DOHH2 (cell line): ENCODE results near the gene RGS9.
"Not testable (repeated sequence)": the region's sequence is repeated elsewhere in the genome, so short reads cannot be mapped to it uniquely, and the experiment has no call there.

Experiments used
- H3F3A ChIP-seq: fragments of 200-600 bp; sonication (generic), shearing (Covaris generic); 2 replicates; pipeline ENCODE4 v1.6.0; 2016; ENCODE audit warnings: antibody characterized with exemption, mild to moderate bottlenecking; ENCODE audit not compliant: control insufficient read depth, insufficient read depth
- H3K27ac ChIP-seq: fragments of 200-600 bp; sonication (generic); 2 replicates; pipeline ENCODE4 v1.5.1; 2014; ENCODE audit warnings: low read depth, mild to moderate bottlenecking, low read length, moderate library complexity
- H3K27me3 ChIP-seq: fragments of 200-600 bp; sonication (generic); 2 replicates; pipeline ENCODE4 v1.6.1; 2014; ENCODE audit warnings: mild to moderate bottlenecking, low read length, mixed read lengths; ENCODE audit not compliant: control insufficient read depth
- H3K36me3 ChIP-seq: fragments of 200-600 bp; sonication (generic); 2 replicates; pipeline ENCODE4 v1.6.1; 2014; ENCODE audit warnings: mild to moderate bottlenecking, low read length, moderate library complexity, mixed read lengths; ENCODE audit not compliant: control insufficient read depth
- H3K4me1 ChIP-seq: fragments of 200-600 bp; sonication (generic); 2 replicates; pipeline ENCODE4 v1.6.1; 2014; ENCODE audit warnings: mild to moderate bottlenecking, low read length, mixed read lengths; ENCODE audit not compliant: control insufficient read depth
- H3K4me2 ChIP-seq: fragments of 200-600 bp; sonication (generic); 2 replicates; pipeline ENCODE4 v1.6.0; 2014; ENCODE audit warnings: mild to moderate bottlenecking, low read length, moderate library complexity
- H3K4me3 ChIP-seq: fragments of 200-600 bp; sonication (generic); 2 replicates; pipeline ENCODE4 v1.5.1; 2014; ENCODE audit warnings: mild to moderate bottlenecking, low read length, mixed read lengths
- H3K79me2 ChIP-seq: fragments of 200-600 bp; sonication (generic); 2 replicates; pipeline ENCODE4 v1.6.1; 2014; ENCODE audit warnings: mild to moderate bottlenecking, low read length, mixed read lengths; ENCODE audit not compliant: control insufficient read depth
- H3K9me2 ChIP-seq: fragments of 200-600 bp; sonication (generic); replicated peaks from 2 replicates; pipeline ENCODE4 v1.6.1; 2014; ENCODE audit warnings: mild to moderate bottlenecking, low read length, mixed read lengths; ENCODE audit not compliant: control insufficient read depth
- H3K9me3 ChIP-seq: fragments of 200-600 bp; sonication (generic); 2 replicates; pipeline ENCODE4 v1.6.1; 2014; ENCODE audit warnings: antibody characterized with exemption, low read length, mixed read lengths; ENCODE audit not compliant: control insufficient read depth, insufficient read depth
- H4K20me1 ChIP-seq: fragments of 200-600 bp; sonication (generic); 2 replicates; pipeline ENCODE4 v1.6.0; 2014; ENCODE audit warnings: low read depth, mild to moderate bottlenecking, antibody characterized with exemption, low read length, moderate library complexity; ENCODE audit not compliant: control insufficient read depth, insufficient read depth
- EZH2phosphoT487 ChIP-seq: fragments of 200-600 bp; sonication (generic); IDR thresholded peaks from 2 replicates; pipeline ENCODE4 v1.6.1; 2017; ENCODE audit warnings: borderline replicate concordance, mild to moderate bottlenecking, antibody characterized with exemption, low read length, moderate library complexity, mixed read lengths
- TF ChIP-seq, protein P1 (sequence below): fragments of 200-600 bp; sonication (generic); IDR thresholded peaks from one replicate; pipeline ENCODE4 v1.5.1; 2014; ENCODE audit warnings: antibody characterized with exemption, mild to moderate bottlenecking, low read depth, low read length; ENCODE audit not compliant: poor library complexity, severe bottlenecking

Gene RGS9

DNA sequence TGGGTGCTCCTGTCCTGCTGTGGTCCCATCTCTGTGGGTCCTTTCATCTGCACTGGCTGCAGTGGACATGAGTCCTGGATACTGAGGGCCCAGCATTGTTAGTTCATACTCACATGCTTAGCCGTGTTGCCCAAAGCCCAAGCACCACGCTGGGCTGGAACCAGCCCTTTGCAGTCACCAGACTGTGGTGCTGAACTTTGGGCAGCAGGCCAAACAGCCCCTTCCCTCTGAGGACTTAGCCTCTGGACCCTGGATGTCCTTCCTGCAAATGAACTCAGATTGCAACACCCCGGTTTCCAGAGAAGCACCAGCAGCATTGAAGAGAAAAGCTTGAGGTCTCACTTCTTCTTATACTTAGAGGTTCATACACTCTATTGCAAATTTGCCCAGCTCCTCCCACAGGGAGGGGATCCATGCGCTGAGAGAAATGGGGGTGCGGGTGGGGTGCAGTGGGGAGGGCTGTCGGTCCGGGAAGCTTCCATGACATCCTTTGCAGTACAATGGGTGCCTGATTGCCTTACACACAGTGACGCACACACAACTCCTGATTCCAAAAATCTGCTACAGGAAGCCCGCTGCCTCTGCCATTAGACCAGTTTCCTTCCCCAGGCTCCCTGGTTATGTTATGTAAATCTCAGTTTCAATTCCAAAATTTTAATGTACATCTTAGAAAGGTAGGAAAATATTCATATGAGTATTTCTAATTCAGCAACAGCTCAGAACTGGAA lies 65.8 kb downstream of the RGS9 start:
- Histone ChIP-seq H3K79me2 (peaks cover 3% of the 10 kb centered on the region), H3K9me3 (no peaks in the 10 kb centered on the region), H3K27ac (no peak overlapping the region), H3F3A (no peaks in the 10 kb centered on the region), H3K36me3 (peaks cover 14% of the 10 kb centered on the region), H3K27me3 (no peaks in the 10 kb centered on the region), H3K4me3 (no peak overlapping the region), H4K20me1 (no peaks in the 10 kb centered on the region), H3K9me2 (no peaks in the 10 kb centered on the region), H3K4me2 (no peak overlapping the region), H3K4me1 (peaks cover 9% of the 10 kb centered on the region)
- TF ChIP-seq, protein P1, sequence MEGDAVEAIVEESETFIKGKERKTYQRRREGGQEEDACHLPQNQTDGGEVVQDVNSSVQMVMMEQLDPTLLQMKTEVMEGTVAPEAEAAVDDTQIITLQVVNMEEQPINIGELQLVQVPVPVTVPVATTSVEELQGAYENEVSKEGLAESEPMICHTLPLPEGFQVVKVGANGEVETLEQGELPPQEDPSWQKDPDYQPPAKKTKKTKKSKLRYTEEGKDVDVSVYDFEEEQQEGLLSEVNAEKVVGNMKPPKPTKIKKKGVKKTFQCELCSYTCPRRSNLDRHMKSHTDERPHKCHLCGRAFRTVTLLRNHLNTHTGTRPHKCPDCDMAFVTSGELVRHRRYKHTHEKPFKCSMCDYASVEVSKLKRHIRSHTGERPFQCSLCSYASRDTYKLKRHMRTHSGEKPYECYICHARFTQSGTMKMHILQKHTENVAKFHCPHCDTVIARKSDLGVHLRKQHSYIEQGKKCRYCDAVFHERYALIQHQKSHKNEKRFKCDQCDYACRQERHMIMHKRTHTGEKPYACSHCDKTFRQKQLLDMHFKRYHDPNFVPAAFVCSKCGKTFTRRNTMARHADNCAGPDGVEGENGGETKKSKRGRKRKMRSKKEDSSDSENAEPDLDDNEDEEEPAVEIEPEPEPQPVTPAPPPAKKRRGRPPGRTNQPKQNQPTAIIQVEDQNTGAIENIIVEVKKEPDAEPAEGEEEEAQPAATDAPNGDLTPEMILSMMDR, result no peak
- no peak for TF ChIP-seq EZH2phosphoT487

GRCh38 chr17:65204001-65204400 lies 66.8 kb downstream of the RGS9 start:
- Histone ChIP-seq H3K27me3 (no peaks in the 10 kb centered on the region), H3K4me1 (no peaks in the 10 kb centered on the region)
- TF ChIP-seq, protein P1, result no peak
- TF ChIP-seq EZH2phosphoT487, result no peak

DNA sequence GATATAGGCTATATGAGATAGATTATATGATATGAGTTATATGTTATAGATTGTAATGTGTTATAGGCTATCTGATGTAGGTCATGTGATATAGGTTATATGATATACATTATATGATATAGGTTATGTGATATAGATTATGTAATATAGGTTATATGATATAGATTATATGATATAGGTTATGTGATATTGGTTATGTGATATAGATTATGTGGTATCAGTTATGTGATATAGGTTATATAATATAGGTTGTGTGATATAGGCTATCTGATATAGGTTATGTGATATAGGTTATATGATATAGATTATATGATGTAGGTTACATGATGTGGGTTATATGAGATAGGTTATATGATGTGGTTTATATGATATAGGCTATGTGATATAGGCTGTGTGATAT lies 68.5 kb downstream of the RGS9 start:
- peaks cover 31% of the 10 kb centered on the region for H3K36me3 ChIP-seq
- H3K27me3 ChIP-seq, result no peaks in the 10 kb centered on the region
- no peaks in the 10 kb centered on the region for H3F3A ChIP-seq
- no peaks in the 10 kb centered on the region for H3K9me2 ChIP-seq
- H3K4me1 ChIP-seq, result no peaks in the 10 kb centered on the region
- TF ChIP-seq EZH2phosphoT487, result no peak
- TF ChIP-seq, protein P1, result no peak
- H3K4me3 ChIP-seq, result no peak overlapping the region
- H3K9me3 ChIP-seq, result no peaks in the 10 kb centered on the region
- no peaks in the 10 kb centered on the region for H3K79me2 ChIP-seq
- H4K20me1 ChIP-seq, result no peaks in the 10 kb centered on the region
- no peak overlapping the region for H3K27ac ChIP-seq
- H3K4me2 ChIP-seq, result no peak overlapping the region

More at GRCh38 chr17:65204001-65204400, 66.8 kb downstream of the RGS9 start:
- H3K4me3 ChIP-seq, result no peak overlapping the region
- no peaks in the 10 kb centered on the region for H3F3A ChIP-seq
- peaks cover 17% of the 10 kb centered on the region for H3K36me3 ChIP-seq
- no peaks in the 10 kb centered on the region for H3K79me2 ChIP-seq
- H3K9me3 ChIP-seq, result no peaks in the 10 kb centered on the region
- no peak overlapping the region for H3K4me2 ChIP-seq
- no peaks in the 10 kb centered on the region for H4K20me1 ChIP-seq
- H3K27ac ChIP-seq, result no peak overlapping the region
- H3K9me2 ChIP-seq, result no peaks in the 10 kb centered on the region

- H3K4me1 ChIP-seq, H3K27me3 ChIP-seq, H3K79me2 ChIP-seq, H3K27ac ChIP-seq, H3K4me2 ChIP-seq, H3F3A ChIP-seq, H3K9me2 ChIP-seq, H4K20me1 ChIP-seq, H3K4me3 ChIP-seq, H3K9me3 ChIP-seq: not testable (repeated sequence)
- peaks cover 40% of the 10 kb centered on the region for H3K36me3 ChIP-seq
Measured at GRCh38 chr17:65207448-65207847, 70.3 kb downstream of the RGS9 start.
